ENCODE data around the gene MEGF11. TPM values are rescaled to one million over a fixed set of nuclear protein-coding genes. Genes with fewer than 3 reads are reported as not detected.

The MEGF11 gene
- polyA plus RNA-seq, 1 of the 3 experiments (the other 2 are of a cell fraction) = not detected

GRCh38 chr15:65881766-65882434, 371.6 kb downstream of the MEGF11 start:
- no peaks in the 10 kb centered on the region for H3F3A ChIP-seq (replicated peaks; ENCODE audit: insufficient read depth)
- no peak for TF ChIP-seq FOSL2 (IDR thresholded peaks at IDR 0.05; ENCODE audit: borderline replicate concordance, low read depth)
- TF ChIP-seq FOXM1 (IDR thresholded peaks at IDR 0.05; ENCODE audit: low read depth) = no peak
- TF ChIP-seq TCF12 (IDR thresholded peaks at IDR 0.05) = no peak
- ChIA-PET CTCF (interaction anchor here (0.7 to 1.6 kb wide), 5 partner anchors 14 to 603 kb away, joined by 3 to 4 read pairs (median 3); no protein-coding TSS in a partner anchor), POLR2A (interaction anchor here (1.3 kb wide), 1 partner anchor 12 kb away, joined by 7 read pairs; the partner anchor contains the start of gene RAB11A)
- H3K36me3 ChIP-seq (replicated peaks in 1 of 2; ENCODE audit: control insufficient read depth in 1 of 2, insufficient read depth in 2 of 2, low read length in 1 of 2) = peaks cover 82 to 84% of the 10 kb centered on the region in 2 experiments
- H2AFZ ChIP-seq (ENCODE audit: low read depth) = no peak overlapping the region
- DNase-seq = no peak
- H3K4me1 ChIP-seq (ENCODE audit: control insufficient read depth in 1 of 2, insufficient read depth in 2 of 2, low read depth in 1 of 2, low read length in 1 of 2) = no peaks in the 10 kb centered on the region
- no peak overlapping the region for H3K9ac ChIP-seq
- 98% methylated on average over 3 of the region's 3 CpGs for WGBS (ENCODE audit: low lambda C conversion rate)
- peaks cover 72% of the 10 kb centered on the region for H3K79me2 ChIP-seq (ENCODE audit: insufficient read depth)
- H3K27ac ChIP-seq (ENCODE audit: low read depth in 2 of 2, low read length in 1 of 2) = no peak overlapping the region
- no peaks in the 10 kb centered on the region for H3K9me3 ChIP-seq
- no peak overlapping the region for H3K4me2 ChIP-seq
- no peak overlapping the region for H3K4me3 ChIP-seq (ENCODE audit: low read depth in 2 of 2, low read length in 1 of 2)
- no peaks in the 10 kb centered on the region for H3K27me3 ChIP-seq (ENCODE audit: insufficient read depth)
- peaks cover 13% of the 10 kb centered on the region; the same call in 1 of the 2 replicates for H4K20me1 ChIP-seq (ENCODE audit: insufficient read depth)
- no peaks in the 10 kb centered on the region for H3K9me2 ChIP-seq

- no peaks in the 10 kb centered on the region for H3K27me3 ChIP-seq (ENCODE audit: insufficient read depth)
- WGBS (ENCODE audit: low lambda C conversion rate) = 93% methylated on average over 3 of the region's 3 CpGs
- no peaks in the 10 kb centered on the region for H3K9me3 ChIP-seq
- no peaks in the 10 kb centered on the region for H3K4me1 ChIP-seq (ENCODE audit: control insufficient read depth in 1 of 2, insufficient read depth in 2 of 2, low read depth in 1 of 2, low read length in 1 of 2)
- no peak overlapping the region for H3K4me2 ChIP-seq
- H4K20me1 ChIP-seq (ENCODE audit: insufficient read depth) = peaks cover 42% of the 10 kb centered on the region
- no peak overlapping the region for H2AFZ ChIP-seq (ENCODE audit: low read depth)
- H3K9ac ChIP-seq = no peak overlapping the region
- CTCF ChIA-PET = no interaction called here
- H3F3A ChIP-seq (replicated peaks; ENCODE audit: insufficient read depth) = peaks cover 2% of the 10 kb centered on the region
- peaks cover 84% of the 10 kb centered on the region for H3K79me2 ChIP-seq (ENCODE audit: insufficient read depth)
- peaks cover 57 to 69% of the 10 kb centered on the region in 2 experiments for H3K36me3 ChIP-seq (replicated peaks in 1 of 2; ENCODE audit: control insufficient read depth in 1 of 2, insufficient read depth in 2 of 2, low read length in 1 of 2)
- H3K4me3 ChIP-seq (ENCODE audit: low read depth in 2 of 2, low read length in 1 of 2) = no peak overlapping the region
- TF ChIP-seq RXRA (IDR thresholded peaks at IDR 0.05; ENCODE audit: borderline replicate concordance, low read depth) = no peak
- no peak for TF ChIP-seq NFIC (IDR thresholded peaks at IDR 0.05; ENCODE audit: borderline replicate concordance)
- TF ChIP-seq CHD2 (IDR thresholded peaks at IDR 0.05; ENCODE audit: low read length, partially characterized antibody) = no peak
- no peak for TF ChIP-seq NRF1 (IDR thresholded peaks at IDR 0.05; ENCODE audit: low read depth, low read length)
- TF ChIP-seq GABPA (IDR thresholded peaks at IDR 0.05; ENCODE audit: low read depth) = no peak
- TF ChIP-seq JUND (IDR thresholded peaks at IDR 0.05) = no peak
- TF ChIP-seq IRF3 (IDR thresholded peaks at IDR 0.05; ENCODE audit: low read depth, low read length) = no peak
- TF ChIP-seq YY1 (IDR thresholded peaks at IDR 0.05; ENCODE audit: low read depth) = no peak
- no peak for TF ChIP-seq MXI1 (IDR thresholded peaks at IDR 0.05; ENCODE audit: low read depth, low read length)
- TF ChIP-seq PBX3 (IDR thresholded peaks at IDR 0.05) = no peak
- TF ChIP-seq RFX5 (IDR thresholded peaks at IDR 0.05; ENCODE audit: low read length) = no peak
- no peak for TF ChIP-seq FOSL2 (IDR thresholded peaks at IDR 0.05; ENCODE audit: borderline replicate concordance, low read depth)
- no peak for TF ChIP-seq POLR2AphosphoS5 (IDR thresholded peaks at IDR 0.05; ENCODE audit: low read depth, low read length)
- no peak for TF ChIP-seq RCOR1 (IDR thresholded peaks at IDR 0.05; ENCODE audit: low read length)
- no peak for TF ChIP-seq GATA2 (CRISPR knock-in tag; IDR thresholded peaks at IDR 0.05)
- TF ChIP-seq SMC3 (IDR thresholded peaks at IDR 0.05; ENCODE audit: low read depth, low read length) = no peak
- TF ChIP-seq ZBTB33 (IDR thresholded peaks at IDR 0.05; ENCODE audit: borderline replicate concordance, low read depth) = no peak
- TF ChIP-seq TEAD4 (IDR thresholded peaks at IDR 0.05; ENCODE audit: borderline replicate concordance, insufficient read depth) = no peak
- H3K9me2 ChIP-seq = no peaks in the 10 kb centered on the region
- no peak overlapping the region for H3K27ac ChIP-seq (ENCODE audit: low read depth in 2 of 2, low read length in 1 of 2)
- no peak for DNase-seq
- POLR2A ChIA-PET = no interaction called here
Measured at GRCh38 chr15:65877749-65878148, 375.8 kb downstream of the MEGF11 start.
